T-cell (primary cell): Measurements from ENCODE around the gene ZCCHC9. TPM values are rescaled to one million over a fixed set of nuclear protein-coding genes. Genes with fewer than 3 reads are reported as not detected.
"Not testable (repeated sequence)": the region's sequence is repeated elsewhere in the genome, so short reads cannot be mapped to it uniquely, and the experiment has no call there.

Source experiments
- ATAC-seq, 4 experiments: fragments of 200-7000 bp in 3 of 4; fragments of 150-1000 bp in 1 of 4; cut with Tn5 transposase; replicated peaks in 1 of 4; 1 replicate in 3 of 4; 2 replicates in 1 of 4; pipeline ENCODE4 v1.10.0; 2021; ENCODE audit warnings: moderate library complexity in 3 of 4, mild to moderate bottlenecking in 2 of 4, moderate number of reproducible peaks in 1 of 4
- CTCF ChIA-PET, 2 donors: fragments of 300-600 bp; sonication (Branson Sonifier 250); formaldehyde crosslinking; loops; one replicate each; lab custom pipeline; 2022; ENCODE audit warnings: antibody characterized with exemption in 2 of 2; lab: Charles Lee
- POLR2A ChIA-PET, 2 donors: fragments of 300-600 bp; sonication (Branson Sonifier 250); formaldehyde crosslinking; loops; one replicate each; lab custom pipeline; 2022; ENCODE audit warnings: antibody characterized with exemption in 2 of 2; lab: Charles Lee
- DNase-seq, 35 experiments: peaks; one replicate each; pipeline versions ENCODE4 v3.0.0 to v3.0.0-alpha.2; 2013 to 2023
- H3K27ac ChIP-seq: one replicate; pipeline ENCODE4 v1.5.1; 2013; ENCODE audit warnings: low read length
- H3K27me3 ChIP-seq, 2 experiments: replicated peaks in 1 of 2; 1 replicate in 1 of 2; 2 replicates in 1 of 2; pipeline versions ENCODE4 v1.6.1 to v1.7.0; 2013; ENCODE audit warnings: low read length in 1 of 2, mixed read lengths in 1 of 2; ENCODE audit not compliant: control insufficient read depth in 2 of 2, insufficient read depth in 2 of 2; ENCODE audit errors: extremely low read depth in 1 of 2
- H3K36me3 ChIP-seq, 2 donors: 1 replicate in 1 of 2; 2 replicates in 1 of 2; pipeline versions ENCODE4 v1.6.1 to v1.7.0; 2013; ENCODE audit warnings: low read length in 1 of 2; ENCODE audit not compliant: control insufficient read depth in 2 of 2, insufficient read depth in 1 of 2; ENCODE audit errors: extremely low read depth in 1 of 2
- H3K4me1 ChIP-seq, 2 experiments: 1 replicate in 1 of 2; 2 replicates in 1 of 2; pipeline versions ENCODE4 v1.6.1 to v1.7.0; 2013; ENCODE audit warnings: low read length in 2 of 2, mixed read lengths in 1 of 2; ENCODE audit not compliant: insufficient read depth in 2 of 2, control insufficient read depth in 1 of 2; ENCODE audit errors: extremely low read depth in 1 of 2
- H3K4me3 ChIP-seq, 2 donors: 1 replicate in 1 of 2; 2 replicates in 1 of 2; pipeline versions ENCODE4 v1.5.1 to v1.7.0; 2013; ENCODE audit warnings: mild to moderate bottlenecking in 2 of 2, low read length in 1 of 2, moderate library complexity in 1 of 2; ENCODE audit not compliant: control insufficient read depth in 1 of 2; ENCODE audit errors: extremely low read depth in 1 of 2
- H3K9me3 ChIP-seq: 2 replicates; pipeline ENCODE4 v1.7.0; 2013
- H3K27ac Mint-ChIP-seq, 2 donors: one replicate each; pipeline ENCODE4 v1.8.0; 2020 to 2021; ENCODE audit warnings: mild to moderate bottlenecking in 2 of 2, mixed read lengths in 2 of 2
- H3K27me3 Mint-ChIP-seq, 2 donors: one replicate each; pipeline ENCODE4 v1.8.0; 2021 to 2022; ENCODE audit warnings: mixed read lengths in 2 of 2
- H3K36me3 Mint-ChIP-seq: one replicate; pipeline ENCODE4 v1.8.0; 2021; ENCODE audit warnings: mixed read lengths
- H3K4me1 Mint-ChIP-seq, 3 donors: one replicate each; pipeline ENCODE4 v1.8.0; 2020 to 2022; ENCODE audit warnings: mixed read lengths in 3 of 3, mild to moderate bottlenecking in 1 of 3
- H3K4me3 Mint-ChIP-seq, 3 donors: one replicate each; pipeline ENCODE4 v1.8.0; 2020 to 2022; ENCODE audit warnings: mild to moderate bottlenecking in 3 of 3, mixed read lengths in 3 of 3, moderate library complexity in 3 of 3
- H3K9me3 Mint-ChIP-seq, 3 donors: one replicate each; pipeline ENCODE4 v1.8.0; 2020 to 2022; ENCODE audit warnings: mixed read lengths in 3 of 3
- WGBS: methylation state at CpG from one replicate; pipeline ENCODE4 v1.1.5; 2013; ENCODE audit warnings: missing lambda C conversion rate; ENCODE audit not compliant: insufficient coverage; 5-methylcytosine and 5-hydroxymethylcytosine counted together
- total RNA-seq, 35 experiments: library from RNA in 6 of 35; stranded (reverse) in 6 of 35; fragments of 120-200 nt in 1 of 35; gene quantifications; one replicate each; pipeline versions ENCODE4 v1.2.1 to v1.2.4 and lab custom pipeline; 2013 to 2026

The ZCCHC9 gene
- total RNA-seq, 5 donors from 2014 or later (not counting 1 experiment from before 2014, with no cell fraction given) = 15.9 to 25.7 (median 22.3) TPM

DNA sequence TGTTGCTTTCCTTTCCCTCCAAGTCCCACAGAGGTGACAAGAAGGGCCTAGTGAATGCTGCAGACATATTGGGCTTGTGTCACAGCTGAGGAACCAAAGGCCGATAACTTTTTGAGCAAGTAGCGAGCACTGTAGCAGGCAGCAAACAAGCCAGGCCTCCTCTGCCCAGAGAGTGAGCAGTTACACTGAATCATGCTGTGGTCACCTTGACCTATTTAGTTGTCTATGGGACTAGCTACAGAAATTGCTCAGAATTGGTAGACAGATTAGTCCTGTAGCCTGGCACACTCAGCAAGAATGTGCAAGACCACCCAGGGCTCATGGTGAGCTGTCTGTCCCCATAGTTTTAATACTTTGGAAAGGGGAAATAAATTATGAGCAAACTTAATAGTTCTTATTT is 25.2 kb downstream of the ZCCHC9 start:
- H3K4me1 ChIP-seq = no peaks in the 10 kb centered on the region
- ChIA-PET CTCF (no interaction called here), POLR2A (no interaction called here)
- H3K27ac Mint-ChIP-seq = no peak overlapping the region
- H3K36me3 ChIP-seq = no peaks in the 10 kb centered on the region
- H3K36me3 Mint-ChIP-seq = no peaks in the 10 kb centered on the region
- DNase-seq = no peak
- no peaks in the 10 kb centered on the region for H3K9me3 ChIP-seq
- peaks cover 2 to 3% of the 10 kb centered on the region in 2 donors for H3K27me3 Mint-ChIP-seq
- H3K4me1 Mint-ChIP-seq = no peaks in the 10 kb centered on the region
- WGBS = 94% methylated on average over 2 of the region's 2 CpGs
- H3K9me3 Mint-ChIP-seq = no peaks in the 10 kb centered on the region
- no peak overlapping the region for H3K27ac ChIP-seq
- H3K4me3 Mint-ChIP-seq = no peak overlapping the region
- no peaks in the 10 kb centered on the region for H3K27me3 ChIP-seq
- no peak overlapping the region for H3K4me3 ChIP-seq
- no peak for ATAC-seq

DNA sequence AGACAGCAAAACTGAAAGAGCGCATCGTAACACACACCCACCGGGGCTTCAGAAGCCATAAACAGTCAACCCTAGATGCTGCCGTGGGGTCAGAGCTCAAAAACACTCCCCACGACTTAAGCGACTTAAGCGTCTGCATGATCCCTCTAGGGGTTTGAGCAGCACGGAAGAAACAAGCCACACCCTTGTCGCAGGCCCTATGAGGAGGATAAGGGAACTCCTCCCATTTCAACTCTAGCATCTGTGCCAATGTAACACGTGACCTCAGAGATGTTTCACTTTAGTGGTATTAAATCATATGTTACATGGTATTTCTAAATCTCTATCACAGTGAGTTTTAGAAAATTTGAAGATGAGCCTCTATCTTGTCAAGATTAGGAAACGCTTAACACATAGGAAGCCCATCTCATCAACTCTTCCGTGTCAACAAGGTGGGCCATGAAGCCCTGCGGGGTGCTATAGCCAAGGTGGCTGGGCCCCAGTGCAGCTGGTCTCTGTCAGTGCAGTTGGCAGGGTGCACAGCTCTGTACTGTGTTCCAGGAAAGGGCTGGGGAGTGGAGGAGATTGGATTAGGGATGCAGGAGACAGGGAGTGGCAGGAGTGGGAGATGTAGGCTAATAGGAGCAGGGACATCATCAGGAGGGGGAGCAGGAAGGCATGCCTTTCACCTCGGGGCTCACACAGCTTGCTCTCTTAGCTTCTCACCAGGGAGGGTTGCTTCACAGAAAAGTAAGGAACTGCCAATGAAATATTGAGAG is 33.1 kb downstream of the ZCCHC9 start:
- ChIA-PET POLR2A (no interaction called here), CTCF (interaction anchor here in 1 of 2 donors (0.5 kb wide), 1 partner anchor 105 kb away, joined by 6 read pairs; no protein-coding TSS in a partner anchor)
- H3K27me3 ChIP-seq = peaks cover 0 to 2% of the 10 kb centered on the region in 2 experiments
- no peak overlapping the region for H3K4me3 ChIP-seq
- no peak for ATAC-seq
- WGBS = 98% methylated on average over 9 of the region's 14 CpGs
- Mint-ChIP-seq H3K9me3 (peaks cover 0 to 3% (median 2%) of the 10 kb centered on the region in 3 donors), H3K27ac (no peak overlapping the region), H3K36me3 (no peaks in the 10 kb centered on the region), H3K27me3 (peaks cover 3 to 4% of the 10 kb centered on the region in 2 donors), H3K4me3 (no peak overlapping the region), H3K4me1 (no peaks in the 10 kb centered on the region)
- H3K9me3 ChIP-seq = no peaks in the 10 kb centered on the region
- H3K27ac ChIP-seq = no peak overlapping the region
- H3K36me3 ChIP-seq = no peaks in the 10 kb centered on the region
- H3K4me1 ChIP-seq = no peaks in the 10 kb centered on the region
- DNase-seq = no peak

DNA sequence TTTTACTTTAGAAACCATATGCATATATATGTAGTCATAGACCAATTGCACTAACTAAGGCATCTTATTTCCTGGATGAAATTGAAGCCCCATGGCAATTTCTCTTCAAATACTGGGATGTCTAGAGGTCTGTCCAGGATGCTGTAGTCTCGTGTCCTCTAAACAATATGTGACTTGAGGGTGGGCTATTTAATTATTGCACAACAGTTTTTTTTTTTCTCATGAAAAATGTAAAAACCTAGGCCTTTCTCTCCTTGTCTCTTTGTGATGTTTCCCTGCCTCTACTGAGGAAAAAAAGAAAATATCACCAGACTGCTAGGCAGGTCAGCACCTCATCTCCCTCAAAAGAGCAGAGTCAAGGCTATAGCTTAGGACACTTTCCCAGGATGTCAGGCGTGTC is 34.6 kb downstream of the ZCCHC9 start:
- DNase-seq (no peak), ATAC-seq (no peak)
- Histone ChIP-seq H3K4me1 (no peaks in the 10 kb centered on the region), H3K9me3 (no peaks in the 10 kb centered on the region), H3K27me3 (peaks cover 0 to 5% of the 10 kb centered on the region in 2 experiments), H3K36me3 (no peaks in the 10 kb centered on the region), H3K4me3 (no peak overlapping the region), H3K27ac (no peak overlapping the region)
- CTCF ChIA-PET = no interaction called here
- peaks cover 0 to 3% (median 2%) of the 10 kb centered on the region in 3 donors for H3K9me3 Mint-ChIP-seq
- no peaks in the 10 kb centered on the region for H3K36me3 Mint-ChIP-seq
- H3K4me1 Mint-ChIP-seq = no peaks in the 10 kb centered on the region
- 57% methylated on average over 1 of the region's 2 CpGs for WGBS
- no peak overlapping the region for H3K4me3 Mint-ChIP-seq
- POLR2A ChIA-PET = no interaction called here
- peaks cover 0 to 4% of the 10 kb centered on the region in 2 donors for H3K27me3 Mint-ChIP-seq
- H3K27ac Mint-ChIP-seq = no peak overlapping the region

DNA sequence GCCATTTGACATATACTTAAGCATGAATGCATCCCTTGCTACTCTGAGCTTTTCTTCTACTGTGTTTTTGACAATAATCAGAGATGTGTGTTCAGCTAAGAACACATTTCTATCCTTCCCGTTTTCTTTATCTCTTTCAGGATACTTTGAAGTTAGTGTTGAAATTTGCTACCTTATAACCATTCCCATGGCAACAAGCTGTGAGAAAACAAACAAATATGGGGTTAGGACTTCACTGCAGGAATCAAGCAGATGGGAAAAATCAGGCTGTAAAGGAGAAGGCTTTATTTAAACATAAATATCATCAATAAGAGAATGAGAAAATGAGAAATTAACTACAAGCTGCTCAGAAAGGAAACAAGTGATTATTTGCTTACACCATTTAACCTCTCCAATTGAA is 35.2 kb downstream of the ZCCHC9 start:
- Histone ChIP-seq H3K36me3 (no peaks in the 10 kb centered on the region), H3K4me1 (no peaks in the 10 kb centered on the region), H3K9me3 (no peaks in the 10 kb centered on the region), H3K4me3 (no peak overlapping the region), H3K27ac (no peak overlapping the region), H3K27me3 (peaks cover 0 to 5% of the 10 kb centered on the region in 2 experiments)
- ATAC-seq (no peak), DNase-seq (no peak)
- Mint-ChIP-seq H3K27me3 (peaks cover 0 to 4% of the 10 kb centered on the region in 2 donors), H3K4me1 (no peaks in the 10 kb centered on the region), H3K27ac (no peak overlapping the region), H3K4me3 (no peak overlapping the region), H3K36me3 (no peaks in the 10 kb centered on the region), H3K9me3 (peaks cover 0 to 3% (median 2%) of the 10 kb centered on the region in 3 donors)
- no CpG with 5 or more reads among the region's 1 CpG for WGBS
- ChIA-PET CTCF (no interaction called here), POLR2A (no interaction called here)

DNA sequence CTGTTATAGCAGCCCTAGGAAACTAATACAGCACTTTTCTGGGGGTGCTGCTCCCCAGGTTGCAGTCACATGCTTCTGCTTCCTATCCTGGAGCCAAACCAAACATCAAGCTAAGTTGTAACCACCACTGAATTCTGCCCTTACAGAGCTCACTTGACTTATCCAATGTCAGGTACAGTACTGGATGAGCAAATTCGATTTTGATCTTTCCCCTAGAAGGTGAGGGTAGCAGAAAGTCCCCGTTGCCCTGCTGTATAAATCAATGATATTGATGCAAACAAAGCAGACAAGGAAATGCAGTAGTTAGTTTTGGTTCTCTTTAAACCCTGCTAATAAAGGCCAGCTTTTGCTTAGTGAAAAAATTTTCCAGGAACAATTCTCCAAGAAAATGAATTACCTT is 36.4 kb downstream of the ZCCHC9 start:
- CTCF ChIA-PET = interaction anchor here in 1 of 2 donors (0.6 kb wide), 1 partner anchor 629 kb away, joined by 3 read pairs; no protein-coding TSS in a partner anchor

DNA sequence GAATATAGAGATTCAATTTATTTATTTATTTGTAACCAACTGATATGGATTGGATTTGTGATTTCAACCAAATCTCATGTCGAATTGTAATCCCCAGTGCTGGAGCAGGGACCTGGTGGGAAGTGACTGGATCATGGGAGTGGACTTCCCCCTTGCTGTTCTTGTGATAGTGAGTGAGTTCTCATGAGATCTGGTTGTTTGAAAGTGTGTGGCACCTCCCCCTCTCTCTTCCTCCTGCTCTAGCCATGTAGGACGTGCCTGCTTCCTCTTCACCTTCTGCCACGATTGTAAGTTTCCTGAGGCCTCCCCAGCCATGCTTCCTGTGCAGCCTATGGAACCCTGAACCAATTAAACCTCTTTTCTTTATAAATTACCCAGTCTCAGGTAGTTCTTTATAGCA is 36.8 kb downstream of the ZCCHC9 start:
- H3K4me3 ChIP-seq, H3K27me3 Mint-ChIP-seq, H3K27me3 ChIP-seq, POLR2A ChIA-PET, H3K4me1 Mint-ChIP-seq, H3K9me3 Mint-ChIP-seq, H3K4me1 ChIP-seq, H3K36me3 ChIP-seq, H3K4me3 Mint-ChIP-seq, H3K27ac Mint-ChIP-seq, H3K27ac ChIP-seq, H3K36me3 Mint-ChIP-seq, H3K9me3 ChIP-seq, DNase-seq, ATAC-seq: not testable (repeated sequence)
- no CpG with 5 or more reads among the region's 3 CpGs for WGBS
- CTCF ChIA-PET = interaction anchor here in 1 of 2 donors (0.6 kb wide), 1 partner anchor 628 kb away, joined by 3 read pairs; no protein-coding TSS in a partner anchor

More for the DNA sequence above, 36.4 kb downstream of the ZCCHC9 start:
- ATAC-seq = no peak
- 83% methylated on average over 1 of the region's 2 CpGs for WGBS
- Histone ChIP-seq H3K9me3 (no peaks in the 10 kb centered on the region), H3K4me1 (no peaks in the 10 kb centered on the region), H3K4me3 (no peak overlapping the region), H3K36me3 (no peaks in the 10 kb centered on the region), H3K27me3 (peaks cover 0 to 6% of the 10 kb centered on the region in 2 experiments), H3K27ac (no peak overlapping the region)
- H3K36me3 Mint-ChIP-seq = no peaks in the 10 kb centered on the region
- H3K9me3 Mint-ChIP-seq = peaks cover 0 to 3% (median 2%) of the 10 kb centered on the region in 3 donors
- POLR2A ChIA-PET = no interaction called here
- peaks cover 0 to 4% of the 10 kb centered on the region in 2 donors for H3K27me3 Mint-ChIP-seq
- DNase-seq = no peak
- H3K27ac Mint-ChIP-seq = no peak overlapping the region
- H3K4me3 Mint-ChIP-seq = no peak overlapping the region
- no peaks in the 10 kb centered on the region for H3K4me1 Mint-ChIP-seq
